AG04450 (cell line): Measurements from ENCODE around the gene HAO1. TPM values are rescaled to one million over a fixed set of nuclear protein-coding genes. Genes with fewer than 3 reads are reported as not detected.
"Not testable (repeated sequence)": the region's sequence is repeated elsewhere in the genome, so short reads cannot be mapped to it uniquely, and the experiment has no call there.

Experiments used
- CTCF ChIA-PET: fragments of 300-600, 350-600 bp; formaldehyde crosslinking; extraction: SDS; loops from one replicate; lab custom pipeline; 2022; ENCODE audit warnings: antibody characterized with exemption, inconsistent platforms; lab: Charles Lee
- POLR2A ChIA-PET: fragments of 350-600 bp; formaldehyde crosslinking; extraction: SDS; loops from one replicate; lab custom pipeline; 2021; ENCODE audit warnings: antibody characterized with exemption, inconsistent platforms; lab: Yijun Ruan, JAX
- DNase-seq: peaks from one replicate; pipeline ENCODE4 v3.0.0-alpha.2; 2011; ENCODE audit warnings: low read depth, low spot score
- H3K27ac ChIP-seq: one replicate; pipeline ENCODE4 v1.5.1; 2012; ENCODE audit warnings: low read depth, low read length, control low read depth
- H3K27me3 ChIP-seq: one replicate; pipeline ENCODE4 v1.6.0; 2012; ENCODE audit warnings: low read length; ENCODE audit not compliant: control insufficient read depth, insufficient read depth
- H3K4me3 ChIP-seq: 2 replicates; pipeline ENCODE4 v1.5.1; 2011; ENCODE audit warnings: mild to moderate bottlenecking, low read depth, low read length, control low read depth
- H3K9me3 ChIP-seq: 2 replicates; pipeline ENCODE4 v1.5.1; 2012; ENCODE audit warnings: low read length; ENCODE audit not compliant: control insufficient read depth, insufficient read depth
- CTCF ChIP-seq: IDR thresholded peaks from 2 replicates; pipeline ENCODE4 v1.5.1; 2011; ENCODE audit warnings: low read depth, low read length, control low read depth, inconsistent platforms
- polyA plus RNA-seq: library from polyadenylated mRNA; depleted of rRNA; stranded (reverse); fragments of >200 nt; gene quantifications from 2 replicates; pipeline ENCODE4 v1.2.3, GENCODE V29; 2011; rRNA removed
- small RNA-seq: library from RNA; depleted of rRNA; stranded (forward); fragments of <200 nt; gene quantifications from one replicate; pipeline ENCODE3, GENCODE V24; 2012; ENCODE audit warnings: low read depth; ENCODE audit not compliant: insufficient read length

The HAO1 gene
- polyA plus RNA-seq, 1 experiment, result not detected

DNA sequence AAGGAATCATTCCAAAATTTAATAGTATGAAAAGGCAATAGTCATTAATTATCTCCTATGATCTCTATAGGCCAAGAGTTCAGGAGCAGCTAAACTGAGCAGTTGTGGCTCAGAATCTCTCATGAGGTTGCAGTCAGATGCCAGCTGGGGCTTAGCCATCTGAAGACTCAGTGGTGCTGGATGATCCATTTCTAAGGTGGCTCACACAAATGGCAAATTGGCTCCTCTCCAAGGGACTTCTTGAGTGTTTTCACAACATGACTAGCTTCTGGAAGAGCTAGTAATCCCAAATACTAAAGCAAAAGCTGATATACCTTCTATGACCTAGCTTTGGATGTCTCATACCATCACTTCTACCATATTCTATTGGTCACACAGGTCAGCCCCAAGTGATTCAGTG, 104.2 kb downstream of the HAO1 start:
- DNase-seq, result no peak
- TF ChIP-seq CTCF, result no peak
- Histone ChIP-seq H3K27ac (no peak overlapping the region), H3K9me3 (no peaks in the 10 kb centered on the region), H3K4me3 (no peak overlapping the region), H3K27me3 (no peaks in the 10 kb centered on the region)
- ChIA-PET POLR2A (no interaction called here), CTCF (interaction anchor here (1.1 to 1.7 kb wide), 3 partner anchors 9 to 100 kb away, joined by 3 to 6 read pairs (median 3); no protein-coding TSS in a partner anchor)

GRCh38 chr20:7834441-7834840, 105.8 kb downstream of the HAO1 start:
- CTCF ChIA-PET, H3K27me3 ChIP-seq, H3K4me3 ChIP-seq, DNase-seq, H3K27ac ChIP-seq, POLR2A ChIA-PET, H3K9me3 ChIP-seq: not testable (repeated sequence)

Small RNA genes lying within 50 kb of the gene (small RNA-seq; reads per million reads assigned to genes)
- not detected for gene AL021879.1

Other genes starting within 250 kb of the HAO1 start
- 12.8 and 15.6 TPM in 2 replicates for gene TMX4, start 79.3 kb upstream of the HAO1 start, polyA plus RNA-seq
- 12.3 and 16.4 TPM in 2 replicates for gene PLCB1, start 191.8 kb upstream of the HAO1 start, polyA plus RNA-seq